Measurements from ENCODE around the gene BCAM. TPM values are rescaled to one million over a fixed set of nuclear protein-coding genes. Genes with fewer than 3 reads are reported as not detected.

BCAM gene
- total RNA-seq, 1 donor from 2014 or later: 355 TPM

DNA sequence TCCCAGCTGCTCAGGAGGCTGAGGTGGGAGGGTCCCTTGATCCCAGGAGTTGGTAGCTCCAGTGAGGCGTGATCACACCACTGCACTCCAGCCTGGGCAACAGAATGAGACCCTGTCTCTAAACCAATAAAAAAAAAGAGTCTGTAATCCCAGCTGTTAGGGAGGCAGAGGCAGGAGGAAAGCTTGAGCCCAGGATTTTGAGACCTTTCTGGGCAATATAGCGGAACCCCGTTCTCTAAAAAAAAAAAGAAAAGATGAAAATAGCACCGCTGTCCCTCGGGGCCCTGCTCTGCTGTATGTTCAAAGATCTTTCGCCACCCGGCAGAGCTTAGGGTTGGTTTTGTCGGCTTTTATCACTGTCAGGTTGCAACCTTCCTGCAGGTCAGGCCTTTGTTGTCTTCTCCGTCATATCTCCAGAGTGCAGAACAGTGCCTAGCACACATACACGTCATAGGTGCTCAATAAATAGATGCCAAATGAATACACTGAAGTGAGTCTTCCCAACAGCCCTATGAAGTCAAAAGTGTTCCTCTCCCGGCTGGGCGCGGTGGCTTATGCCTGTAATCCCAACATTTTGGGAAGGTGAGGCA, 13.4 kb upstream of the BCAM start:
- H3K27ac Mint-ChIP-seq: no peak overlapping the region
- no peak overlapping the region for H3K4me3 Mint-ChIP-seq
- DNase-seq (ENCODE audit: low spot score in 2 of 2, unreplicated experiment in 2 of 2): no peak
- H3K9me3 Mint-ChIP-seq: no peaks in the 10 kb centered on the region
- peaks cover 8% of the 10 kb centered on the region for H3K36me3 Mint-ChIP-seq
- H3K27me3 Mint-ChIP-seq (ENCODE audit: low read depth): no peaks in the 10 kb centered on the region
- peaks cover 7% of the 10 kb centered on the region for H3K4me1 Mint-ChIP-seq
- TF ChIP-seq, protein P1, sequence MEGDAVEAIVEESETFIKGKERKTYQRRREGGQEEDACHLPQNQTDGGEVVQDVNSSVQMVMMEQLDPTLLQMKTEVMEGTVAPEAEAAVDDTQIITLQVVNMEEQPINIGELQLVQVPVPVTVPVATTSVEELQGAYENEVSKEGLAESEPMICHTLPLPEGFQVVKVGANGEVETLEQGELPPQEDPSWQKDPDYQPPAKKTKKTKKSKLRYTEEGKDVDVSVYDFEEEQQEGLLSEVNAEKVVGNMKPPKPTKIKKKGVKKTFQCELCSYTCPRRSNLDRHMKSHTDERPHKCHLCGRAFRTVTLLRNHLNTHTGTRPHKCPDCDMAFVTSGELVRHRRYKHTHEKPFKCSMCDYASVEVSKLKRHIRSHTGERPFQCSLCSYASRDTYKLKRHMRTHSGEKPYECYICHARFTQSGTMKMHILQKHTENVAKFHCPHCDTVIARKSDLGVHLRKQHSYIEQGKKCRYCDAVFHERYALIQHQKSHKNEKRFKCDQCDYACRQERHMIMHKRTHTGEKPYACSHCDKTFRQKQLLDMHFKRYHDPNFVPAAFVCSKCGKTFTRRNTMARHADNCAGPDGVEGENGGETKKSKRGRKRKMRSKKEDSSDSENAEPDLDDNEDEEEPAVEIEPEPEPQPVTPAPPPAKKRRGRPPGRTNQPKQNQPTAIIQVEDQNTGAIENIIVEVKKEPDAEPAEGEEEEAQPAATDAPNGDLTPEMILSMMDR (IDR thresholded peaks at IDR 0.05; ENCODE audit: unreplicated experiment): no peak

DNA sequence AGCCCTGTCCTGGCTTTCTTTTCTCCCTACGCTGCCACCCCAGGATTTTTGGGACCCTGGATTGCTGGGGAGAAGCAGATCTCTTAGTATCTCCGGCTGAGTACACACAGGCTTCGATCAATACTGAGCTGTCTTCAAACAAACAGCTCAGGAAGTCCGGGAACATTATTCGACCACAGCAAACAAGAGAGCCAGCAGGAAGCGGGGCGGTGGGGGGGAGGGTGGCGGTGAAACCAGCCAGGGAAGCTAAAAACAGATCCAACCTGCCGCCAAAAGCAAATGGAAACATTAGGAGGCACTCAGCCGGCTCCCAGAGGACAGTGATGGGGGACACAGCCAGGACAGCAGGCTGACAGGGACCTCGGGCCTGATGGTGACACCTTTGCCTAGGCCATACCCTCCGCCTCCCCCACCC, 12.2 kb upstream of the BCAM start:
- Mint-ChIP-seq H3K36me3 (peaks cover 8% of the 10 kb centered on the region), H3K4me3 (no peak overlapping the region), H3K27me3 (ENCODE audit: low read depth) (no peaks in the 10 kb centered on the region), H3K4me1 (peaks cover 7% of the 10 kb centered on the region), H3K27ac (peak overlapping the region; percentile 93), H3K9me3 (no peaks in the 10 kb centered on the region)
- TF ChIP-seq, protein P1 (IDR thresholded peaks at IDR 0.05; ENCODE audit: unreplicated experiment): no peak
- DNase-seq (ENCODE audit: low spot score in 2 of 2, unreplicated experiment in 2 of 2): no peak

DNA sequence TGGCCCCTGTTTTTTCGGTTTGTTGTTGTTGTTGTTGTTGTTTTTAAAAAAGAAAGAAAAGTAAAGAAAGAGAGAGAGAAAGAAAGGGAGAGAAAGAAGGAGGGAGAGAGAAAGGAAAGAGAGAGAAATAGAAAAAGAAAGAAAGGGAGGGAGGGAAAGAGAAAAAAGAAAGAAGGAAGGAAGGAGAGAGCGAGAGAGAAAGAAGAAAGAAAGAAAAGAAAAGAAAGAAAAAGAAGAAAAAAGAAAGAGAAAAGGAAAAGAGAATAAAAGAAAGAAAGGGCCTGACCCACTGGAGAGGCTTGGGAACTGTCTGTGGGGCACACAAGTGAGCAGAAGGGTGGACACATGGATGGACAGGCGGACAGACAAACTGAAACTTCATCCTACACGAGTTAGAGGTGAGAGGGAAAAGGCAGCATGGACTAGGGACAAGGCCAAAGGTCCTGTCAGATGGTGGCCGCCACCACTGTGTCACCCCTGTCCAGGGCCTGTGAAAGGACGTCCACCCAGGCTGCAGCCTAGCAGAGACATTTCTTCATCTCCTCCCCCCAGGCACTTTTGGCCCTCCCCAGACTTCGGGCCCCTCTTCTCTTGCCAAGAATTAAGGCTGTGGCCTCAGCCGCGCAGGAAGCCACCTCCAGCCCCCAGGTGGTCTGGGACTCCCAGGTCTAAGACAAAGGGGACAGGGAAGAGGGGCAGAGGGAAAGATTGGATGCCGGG, 9.1 kb upstream of the BCAM start:
- Mint-ChIP-seq H3K9me3 (no peaks in the 10 kb centered on the region), H3K27me3 (ENCODE audit: low read depth) (no peaks in the 10 kb centered on the region), H3K27ac (peak overlapping the region; percentile 67), H3K36me3 (peaks cover 8% of the 10 kb centered on the region), H3K4me3 (no peak overlapping the region), H3K4me1 (peaks cover 7% of the 10 kb centered on the region)
- TF ChIP-seq, protein P1 (IDR thresholded peaks at IDR 0.05; ENCODE audit: unreplicated experiment): no peak
- DNase-seq (ENCODE audit: low spot score in 2 of 2, unreplicated experiment in 2 of 2): no peak

DNA sequence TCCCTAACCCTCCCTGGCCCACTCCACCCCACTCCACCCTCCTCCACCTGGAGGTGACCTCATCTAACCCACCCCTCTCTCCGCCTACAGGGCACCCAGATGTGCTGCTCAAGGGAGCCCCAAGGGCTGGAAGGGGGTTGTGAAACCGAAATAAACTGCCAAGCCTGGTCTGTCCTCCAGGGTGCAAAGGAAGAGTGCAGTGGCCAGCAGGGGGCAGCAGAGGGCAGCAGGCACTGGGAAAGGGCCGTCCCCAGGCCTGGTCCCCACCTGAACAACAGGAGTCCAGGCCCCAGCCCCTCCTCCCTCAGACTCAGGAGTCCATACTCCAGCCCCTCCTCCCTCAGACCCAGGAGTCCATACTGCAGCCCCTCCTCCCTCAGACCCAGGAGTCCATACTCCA, 8.4 kb upstream of the BCAM start:
- Mint-ChIP-seq H3K36me3 (peaks cover 8% of the 10 kb centered on the region), H3K27me3 (ENCODE audit: low read depth) (no peaks in the 10 kb centered on the region), H3K9me3 (no peaks in the 10 kb centered on the region), H3K4me1 (peaks cover 7% of the 10 kb centered on the region), H3K4me3 (no peak overlapping the region), H3K27ac (no peak overlapping the region)
- TF ChIP-seq, protein P1 (IDR thresholded peaks at IDR 0.05; ENCODE audit: unreplicated experiment): peak; percentile 91
- DNase-seq (ENCODE audit: low spot score in 2 of 2, unreplicated experiment in 2 of 2): peak; percentile 86 to 95

DNA sequence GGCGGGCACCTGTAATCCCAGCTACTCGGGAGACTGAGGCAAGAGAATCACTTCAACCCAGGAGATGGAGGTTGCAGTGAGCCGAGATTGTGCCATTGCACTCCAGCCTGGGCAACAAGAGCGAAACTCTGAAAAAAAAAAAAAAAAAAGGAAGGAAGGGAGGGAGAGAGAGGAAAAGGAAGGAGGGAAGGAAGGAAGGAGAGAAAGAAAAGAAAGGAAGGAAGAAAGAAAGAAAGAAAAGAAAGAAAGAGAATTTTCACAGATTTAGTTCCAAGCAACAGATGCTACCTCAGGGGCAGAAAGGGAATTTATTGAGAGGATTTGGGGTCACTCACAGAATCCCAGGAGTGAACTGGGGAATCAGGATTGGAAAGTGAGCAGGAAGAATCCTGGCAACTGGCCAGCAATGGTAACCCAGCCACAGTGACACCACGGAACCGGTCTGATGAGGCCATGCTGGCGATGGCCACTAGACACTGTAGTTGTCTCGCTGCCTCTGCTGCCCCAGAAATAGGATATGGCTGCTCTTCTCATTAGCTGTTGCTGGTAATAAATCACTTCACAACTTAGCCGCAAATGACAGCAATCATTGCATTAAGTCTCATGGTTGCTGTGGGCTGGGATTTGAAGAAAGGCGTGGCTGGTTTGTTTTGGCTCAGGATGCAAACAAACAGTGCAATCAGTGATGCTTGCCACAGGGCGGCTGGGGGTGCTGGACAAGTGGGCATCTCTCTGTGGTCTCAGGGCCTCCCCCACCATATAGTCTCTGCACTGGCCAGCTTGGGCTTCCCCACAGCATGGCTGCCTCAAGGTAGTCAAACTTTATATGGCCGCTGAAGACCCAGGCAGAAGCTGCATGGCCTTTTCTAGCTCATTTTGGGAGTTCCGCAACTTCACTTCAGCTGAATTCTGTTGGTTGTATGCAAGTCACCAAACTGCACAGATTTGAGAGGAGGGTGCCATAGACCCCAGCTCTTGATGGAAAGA, 5.2 kb upstream of the BCAM start:
- no peak for DNase-seq (ENCODE audit: low spot score in 2 of 2, unreplicated experiment in 2 of 2)
- H3K4me3 Mint-ChIP-seq: no peak overlapping the region
- H3K9me3 Mint-ChIP-seq: no peaks in the 10 kb centered on the region
- no peak overlapping the region for H3K27ac Mint-ChIP-seq
- TF ChIP-seq, protein P1 (IDR thresholded peaks at IDR 0.05; ENCODE audit: unreplicated experiment): no peak
- H3K36me3 Mint-ChIP-seq: peaks cover 3% of the 10 kb centered on the region
- H3K27me3 Mint-ChIP-seq (ENCODE audit: low read depth): no peaks in the 10 kb centered on the region
- H3K4me1 Mint-ChIP-seq: peaks cover 21% of the 10 kb centered on the region
